GM10266 (cell line): ENCODE measurements around the gene KLHL29.

ENCODE experiments used
- DNase-seq: peaks from one replicate; pipeline ENCODE4 v3.0.0; 2012; ENCODE audit errors: extremely low spot score
- TF ChIP-seq, protein P1 (sequence below): IDR thresholded peaks from 2 replicates; pipeline ENCODE4 v1.5.1; 2012; ENCODE audit warnings: mild to moderate bottlenecking, low read depth; ENCODE audit not compliant: control insufficient read depth, insufficient read depth; ENCODE audit errors: missing control alignments

The KLHL29 gene

DNA sequence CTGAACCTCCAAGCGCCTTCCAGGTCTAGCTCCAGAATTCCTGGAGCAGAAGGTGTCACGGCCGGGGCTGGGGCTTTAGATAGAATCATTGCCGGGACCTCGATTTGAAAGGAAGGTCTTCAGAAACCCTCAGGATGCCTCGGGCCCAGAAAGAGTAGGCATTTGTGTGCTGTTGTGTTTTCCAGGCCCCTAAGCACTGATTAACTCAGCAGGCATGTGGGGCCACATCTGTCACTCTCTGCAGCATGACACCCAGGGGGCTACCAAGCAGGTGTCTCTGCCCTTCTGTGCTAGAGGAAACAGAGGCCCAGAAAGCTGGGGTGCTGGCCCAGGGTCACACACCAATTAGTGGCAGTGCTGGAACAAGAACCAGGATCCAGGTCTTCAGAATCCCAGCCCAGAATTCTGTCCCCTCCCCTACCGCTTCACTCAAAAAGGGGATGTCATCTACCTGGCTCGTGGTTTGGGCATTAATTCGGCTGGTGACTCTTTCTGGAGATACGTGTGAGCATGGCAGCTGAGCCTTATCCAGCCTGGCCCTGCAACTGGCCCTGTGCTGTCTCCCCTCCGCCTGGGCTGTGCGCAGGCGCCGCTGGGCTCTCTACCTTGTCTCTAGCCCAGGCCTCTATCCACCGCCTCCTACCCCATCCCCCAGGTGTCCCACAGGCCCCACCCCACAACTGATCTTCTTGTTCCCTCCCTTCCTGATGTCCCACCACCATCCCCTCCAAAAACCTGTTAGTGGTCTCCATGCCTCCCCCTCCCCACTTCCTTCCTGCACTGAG is 296.6 kb downstream of the KLHL29 start:
- DNase-seq = no peak
- TF ChIP-seq, protein P1, sequence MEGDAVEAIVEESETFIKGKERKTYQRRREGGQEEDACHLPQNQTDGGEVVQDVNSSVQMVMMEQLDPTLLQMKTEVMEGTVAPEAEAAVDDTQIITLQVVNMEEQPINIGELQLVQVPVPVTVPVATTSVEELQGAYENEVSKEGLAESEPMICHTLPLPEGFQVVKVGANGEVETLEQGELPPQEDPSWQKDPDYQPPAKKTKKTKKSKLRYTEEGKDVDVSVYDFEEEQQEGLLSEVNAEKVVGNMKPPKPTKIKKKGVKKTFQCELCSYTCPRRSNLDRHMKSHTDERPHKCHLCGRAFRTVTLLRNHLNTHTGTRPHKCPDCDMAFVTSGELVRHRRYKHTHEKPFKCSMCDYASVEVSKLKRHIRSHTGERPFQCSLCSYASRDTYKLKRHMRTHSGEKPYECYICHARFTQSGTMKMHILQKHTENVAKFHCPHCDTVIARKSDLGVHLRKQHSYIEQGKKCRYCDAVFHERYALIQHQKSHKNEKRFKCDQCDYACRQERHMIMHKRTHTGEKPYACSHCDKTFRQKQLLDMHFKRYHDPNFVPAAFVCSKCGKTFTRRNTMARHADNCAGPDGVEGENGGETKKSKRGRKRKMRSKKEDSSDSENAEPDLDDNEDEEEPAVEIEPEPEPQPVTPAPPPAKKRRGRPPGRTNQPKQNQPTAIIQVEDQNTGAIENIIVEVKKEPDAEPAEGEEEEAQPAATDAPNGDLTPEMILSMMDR = no peak

DNA sequence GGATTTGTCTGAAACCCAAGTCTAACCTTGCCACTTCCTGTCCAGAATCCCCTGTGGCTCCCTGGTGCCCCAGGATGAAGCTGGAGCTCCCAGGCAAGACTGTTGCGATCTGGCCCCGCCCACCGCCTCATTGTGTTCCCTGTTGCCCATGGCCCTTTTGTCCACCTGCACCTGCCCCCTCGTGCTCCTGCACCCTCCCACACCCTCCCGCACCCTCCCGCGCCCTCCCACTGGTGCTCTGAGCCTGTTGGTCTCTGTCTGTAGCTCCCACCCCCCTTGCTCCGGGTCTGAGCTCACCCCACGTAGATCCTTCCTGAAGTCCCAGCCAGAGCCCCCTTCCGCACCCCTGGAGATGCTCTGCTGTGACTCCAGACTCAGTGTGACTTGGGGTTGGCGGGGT is 297.5 kb downstream of the KLHL29 start:
- no peak for DNase-seq
- TF ChIP-seq, protein P1 = no peak

DNA sequence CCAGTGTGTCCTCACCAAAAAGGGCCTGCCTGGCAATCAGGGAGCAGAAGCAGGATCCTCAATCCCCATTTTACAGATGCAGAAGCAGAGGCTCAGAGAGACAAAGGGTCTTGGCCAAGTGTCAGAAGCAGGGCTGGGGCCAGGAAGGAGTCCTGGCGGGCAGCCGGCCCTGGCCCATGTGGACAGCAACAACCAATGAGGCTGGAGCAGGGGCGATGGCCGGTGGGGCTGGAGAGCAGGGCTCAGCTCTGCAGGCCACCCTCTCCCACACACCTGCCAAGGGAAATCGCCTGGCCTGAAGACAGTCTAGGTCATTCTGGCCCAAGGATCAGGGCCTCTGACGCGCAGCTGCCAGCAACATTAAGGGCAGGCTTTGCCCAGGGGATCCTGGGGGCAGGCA is 298.0 kb downstream of the KLHL29 start:
- no peak for DNase-seq
- TF ChIP-seq, protein P1 = no peak

DNA sequence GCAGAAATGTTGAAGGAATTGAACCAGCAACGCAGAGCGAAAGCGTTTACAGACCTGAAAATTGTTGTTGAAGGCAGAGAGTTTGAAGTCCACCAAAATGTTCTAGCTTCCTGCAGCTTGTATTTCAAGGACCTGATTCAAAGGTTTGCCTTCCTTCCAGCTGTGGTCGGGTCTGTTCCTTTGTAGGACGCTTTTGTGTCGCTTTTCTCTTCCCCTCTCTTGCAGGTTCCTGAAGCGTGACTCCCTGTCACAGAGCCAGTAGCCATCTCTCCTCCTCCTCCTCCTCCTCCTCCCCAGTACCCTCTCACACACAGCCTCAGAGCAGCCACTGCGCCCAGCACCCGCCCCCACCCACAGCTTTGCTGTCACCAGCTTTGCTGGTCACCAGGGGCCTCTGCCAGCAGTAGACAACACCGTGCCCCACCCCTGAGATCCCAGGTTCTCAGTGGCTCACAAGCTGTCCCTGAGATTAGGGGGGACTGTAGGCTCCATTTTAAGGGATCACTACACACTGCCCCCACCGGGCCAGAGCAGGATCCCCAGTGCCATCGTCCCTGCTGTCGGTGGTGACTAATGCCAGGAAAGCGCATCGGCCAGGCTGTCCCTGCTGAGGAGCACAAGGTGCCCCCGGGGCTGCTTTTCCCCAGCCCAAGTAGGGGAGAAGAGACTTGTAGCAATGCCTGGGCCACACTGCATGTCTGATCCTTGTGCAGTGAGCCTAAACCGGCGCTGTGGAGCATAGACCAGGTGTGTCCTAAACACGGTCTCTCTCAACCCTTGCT is 299.6 kb downstream of the KLHL29 start:
- no peak for DNase-seq
- TF ChIP-seq, protein P1 = no peak

DNA sequence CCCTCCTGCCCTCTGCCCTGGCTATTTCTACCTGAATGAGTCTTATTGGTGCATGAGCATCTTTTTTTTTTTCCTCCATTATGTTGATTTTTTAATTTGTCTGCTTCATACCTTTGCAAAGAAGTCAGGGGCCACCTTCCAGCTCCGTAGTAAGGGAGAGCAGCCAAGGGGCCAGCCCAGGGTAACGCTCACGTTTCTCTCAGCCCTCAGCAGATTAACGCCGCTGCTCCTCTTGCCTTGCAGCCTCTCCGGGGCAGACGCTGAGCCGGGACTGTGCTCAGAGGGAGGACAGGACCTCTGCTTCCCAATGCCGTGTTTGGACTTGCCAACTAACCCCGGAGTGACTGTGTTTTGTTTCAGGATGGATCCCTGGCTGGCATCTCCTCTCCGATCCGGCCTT is 300.2 kb downstream of the KLHL29 start:
- TF ChIP-seq, protein P1 = no peak
- DNase-seq = no peak

DNA sequence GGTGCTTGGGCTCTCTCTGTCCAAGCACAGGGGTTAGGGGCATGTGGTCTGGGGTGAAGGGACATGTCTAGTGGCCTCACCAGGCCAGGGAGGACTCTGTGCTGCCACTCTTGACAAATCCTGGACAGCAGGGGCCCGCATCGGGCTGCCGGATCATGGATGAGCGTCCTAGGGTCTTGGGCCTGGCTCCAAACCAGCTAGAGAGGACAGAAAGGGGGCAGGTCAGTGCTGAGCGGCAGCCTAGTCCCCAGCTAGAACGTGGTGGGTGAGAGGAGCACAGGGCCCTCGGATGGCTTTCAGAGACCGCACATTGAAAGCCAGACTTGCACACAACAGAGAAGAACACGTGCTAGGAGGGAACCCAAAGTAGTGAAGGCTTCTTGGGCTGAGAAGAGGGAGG is 300.7 kb downstream of the KLHL29 start:
- TF ChIP-seq, protein P1 = no peak

DNA sequence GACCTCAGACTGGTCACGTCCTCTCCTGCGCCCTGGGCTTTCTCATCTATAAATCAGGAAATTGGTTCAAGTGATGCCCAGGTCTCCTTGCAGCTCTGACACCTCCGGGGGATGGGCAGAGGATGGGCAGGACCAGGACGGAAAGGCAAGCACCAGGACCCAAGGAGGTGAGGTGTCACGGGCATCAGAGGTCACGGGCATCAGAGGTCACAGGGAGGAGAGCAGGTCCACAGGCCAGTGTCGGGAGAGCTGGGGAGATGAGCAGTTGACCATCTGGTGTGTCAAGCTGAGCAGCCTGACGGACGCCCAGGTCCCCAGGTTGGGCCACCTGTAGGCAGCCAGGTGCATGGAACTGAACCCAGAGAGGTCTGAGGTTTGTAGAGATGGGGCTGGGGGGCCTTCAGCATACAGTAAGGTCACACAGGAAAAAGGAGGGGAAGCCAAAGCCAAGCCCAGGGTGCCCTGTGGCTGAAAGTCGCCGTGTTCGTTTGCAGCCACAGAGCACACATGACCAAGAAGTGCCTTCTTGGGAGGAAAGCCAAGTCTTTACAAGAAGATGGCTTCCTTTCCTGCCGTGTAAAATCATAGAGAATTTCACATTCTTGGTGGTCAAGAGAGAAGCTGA is 301.5 kb downstream of the KLHL29 start:
- TF ChIP-seq, protein P1 = no peak
- no peak for DNase-seq

More for the DNA sequence above, 300.7 kb downstream of the KLHL29 start:
- DNase-seq = no peak
